HG03457 (cell line): ENCODE results near the gene TMEM120B.

Experiments
- ATAC-seq: cut with Tn5 transposase; IDR thresholded peaks from one replicate; pipeline ENCODE4 v1.9.1; 2021; ENCODE audit warnings: moderate number of reproducible peaks; ENCODE audit not compliant: unreplicated experiment

TMEM120B gene

GRCh38 chr12:121773011-121773777 lies 60.6 kb downstream of the TMEM120B start:
- ATAC-seq = no peak

GRCh38 chr12:121774968-121775474 lies 62.5 kb downstream of the TMEM120B start:
- no peak for ATAC-seq

- no peak for ATAC-seq
Measured at GRCh38 chr12:121775501-121775900, 62.9 kb downstream of the TMEM120B start.

- ATAC-seq = no peak
Measured at GRCh38 chr12:121776190-121777098, 63.9 kb downstream of the TMEM120B start.

- no peak for ATAC-seq
Measured at GRCh38 chr12:121778567-121779421, 66.2 kb downstream of the TMEM120B start.

- ATAC-seq = no peak
Measured at GRCh38 chr12:121779422-121779895, 66.9 kb downstream of the TMEM120B start.

GRCh38 chr12:121780429-121780828 lies 67.9 kb downstream of the TMEM120B start:
- no peak for ATAC-seq

- ATAC-seq = peak; percentile 17
Measured at GRCh38 chr12:121781484-121781997, 69.0 kb downstream of the TMEM120B start.

- ATAC-seq = peak; percentile 46
Measured at GRCh38 chr12:121781998-121782979, 69.7 kb downstream of the TMEM120B start.

- no peak for ATAC-seq
Measured at GRCh38 chr12:121783766-121784165, 71.2 kb downstream of the TMEM120B start.

GRCh38 chr12:121784460-121784859 lies 71.9 kb downstream of the TMEM120B start:
- no peak for ATAC-seq

- ATAC-seq = no peak
Measured at GRCh38 chr12:121786440-121786825, 73.9 kb downstream of the TMEM120B start.

- no peak for ATAC-seq
Measured at GRCh38 chr12:121787063-121788025, 74.8 kb downstream of the TMEM120B start.

- ATAC-seq = no peak
Measured at GRCh38 chr12:121788176-121788818, 75.7 kb downstream of the TMEM120B start.

GRCh38 chr12:121789233-121789781 lies 76.8 kb downstream of the TMEM120B start:
- ATAC-seq = no peak

GRCh38 chr12:121789800-121790728 lies 77.5 kb downstream of the TMEM120B start:
- ATAC-seq = peak; percentile 26
